IPS-18c (cell line): ENCODE measurements around the gene DIO1.
"Not testable (repeated sequence)": the region's sequence is repeated elsewhere in the genome, so short reads cannot be mapped to it uniquely, and the experiment has no call there.

Source experiments
- H3K4me3 ChIP-seq: 2 replicates; pipeline ENCODE4 v1.7.0; 2013; ENCODE audit warnings: low read depth, mild to moderate bottlenecking, low read length, moderate library complexity; ENCODE audit not compliant: insufficient read depth
- H3K9me3 ChIP-seq: one replicate; pipeline ENCODE4 v1.6.1; 2013; ENCODE audit warnings: mild to moderate bottlenecking, low read length, moderate library complexity; ENCODE audit not compliant: control insufficient read depth, insufficient read depth

The DIO1 gene

GRCh38 chr1:53893999-53894636 is at the start of gene DIO1:
Gene DIO1, plus strand, starts transcription at chr1:53894187. Its CDS starts 24 bp downstream, at chr1:53894211.
- no peak within 1 kb of the TSS for H3K4me3 ChIP-seq
- no peaks in the 10 kb centered on the region for H3K9me3 ChIP-seq

GRCh38 chr1:53847980-53848379 is 46.0 kb upstream of the DIO1 start:
- Histone ChIP-seq H3K9me3 (no peaks in the 10 kb centered on the region), H3K4me3 (no peak overlapping the region)

- H3K4me3 ChIP-seq, result no peak overlapping the region
- H3K9me3 ChIP-seq, result peaks cover 2% of the 10 kb centered on the region
Observed at GRCh38 chr1:53850082-53850673, 43.8 kb upstream of the DIO1 start.

GRCh38 chr1:53851571-53852285 is 42.3 kb upstream of the DIO1 start:
- H3K9me3 ChIP-seq, result peaks cover 2% of the 10 kb centered on the region

GRCh38 chr1:53860967-53861411 is 33.0 kb upstream of the DIO1 start:
- Histone ChIP-seq H3K9me3 (no peaks in the 10 kb centered on the region), H3K4me3 (no peak overlapping the region)

More at GRCh38 chr1:53851571-53852285, 42.3 kb upstream of the DIO1 start:
- H3K4me3 ChIP-seq, result no peak overlapping the region

GRCh38 chr1:53862507-53862906 is 31.5 kb upstream of the DIO1 start:
- Histone ChIP-seq H3K9me3 (no peaks in the 10 kb centered on the region), H3K4me3 (no peak overlapping the region)

- H3K9me3 ChIP-seq, result no peaks in the 10 kb centered on the region
- no peak overlapping the region for H3K4me3 ChIP-seq
Observed at GRCh38 chr1:53868565-53868964, 25.4 kb upstream of the DIO1 start.

- H3K4me3 ChIP-seq, result no peak overlapping the region
- H3K9me3 ChIP-seq, result no peaks in the 10 kb centered on the region
Observed at GRCh38 chr1:53869454-53870117, 24.4 kb upstream of the DIO1 start.

GRCh38 chr1:53871221-53871620 is 22.8 kb upstream of the DIO1 start:
- Histone ChIP-seq H3K9me3 (no peaks in the 10 kb centered on the region), H3K4me3 (no peak overlapping the region)

- H3K4me3 ChIP-seq, result no peak overlapping the region
Observed at GRCh38 chr1:53871773-53872484, 22.1 kb upstream of the DIO1 start.

GRCh38 chr1:53875150-53875549 is 18.8 kb upstream of the DIO1 start:
- not testable (repeated sequence) for H3K4me3 ChIP-seq, H3K9me3 ChIP-seq

More at GRCh38 chr1:53871773-53872484, 22.1 kb upstream of the DIO1 start:
- no peaks in the 10 kb centered on the region for H3K9me3 ChIP-seq

GRCh38 chr1:53878492-53879105 is 15.4 kb upstream of the DIO1 start:
- no peak overlapping the region for H3K4me3 ChIP-seq
- H3K9me3 ChIP-seq, result no peaks in the 10 kb centered on the region

- H3K4me3 ChIP-seq, H3K9me3 ChIP-seq: not testable (repeated sequence)
Observed at GRCh38 chr1:53881853-53882252, 12.1 kb upstream of the DIO1 start.

- not testable (repeated sequence) for H3K4me3 ChIP-seq, H3K9me3 ChIP-seq
Observed at GRCh38 chr1:53883600-53883999, 10.4 kb upstream of the DIO1 start.

GRCh38 chr1:53888681-53889080 is 5.3 kb upstream of the DIO1 start:
- Histone ChIP-seq H3K4me3 (0 out of 2 replicates have a peak overlapping the region, but pooled peaks have one; percentile 96), H3K9me3 (no peaks in the 10 kb centered on the region)

- H3K4me3 ChIP-seq, result peak within 1 kb of the TSS; percentile 96
Observed at GRCh38 chr1:53889304-53890298, 4.4 kb upstream of the DIO1 start, which contains the start of gene YIPF1. Gene YIPF1, minus strand, starts transcription at chr1:53889797. Its CDS starts 860 bp downstream, at chr1:53888937.

More at GRCh38 chr1:53889304-53890298, 4.4 kb upstream of the DIO1 start, which contains the start of gene YIPF1:
- H3K9me3 ChIP-seq, result no peaks in the 10 kb centered on the region
